SK-N-SH (cell line): ENCODE measurements around the gene NAPB. TPM values are rescaled to one million over a fixed set of nuclear protein-coding genes. Genes with fewer than 3 reads are reported as not detected.

ENCODE experiments used
- CTCF ChIA-PET: fragments of 300-600, 350-600 bp; formaldehyde crosslinking; extraction: SDS; loops from one replicate; lab custom pipeline; 2021; lab: Yijun Ruan, JAX
- POLR2A ChIA-PET: fragments of 350-600 bp; sonication (Branson Sonifier 250); formaldehyde crosslinking; extraction: SDS; loops from one replicate; lab custom pipeline; 2020; ENCODE audit warnings: antibody characterized with exemption, inconsistent platforms; lab: Yijun Ruan, JAX
- DNase-seq: peaks from one replicate; pipeline ENCODE4 v3.0.0; 2012
- H2AFZ ChIP-seq: fragments of 200-600 bp; sonication (generic); 2 replicates; pipeline ENCODE4 v1.8.1; 2016; ENCODE audit warnings: antibody characterized with exemption, mild to moderate bottlenecking, low read depth
- H3F3A ChIP-seq: fragments of 200-600 bp; sonication (generic); replicated peaks from 2 replicates; pipeline ENCODE3; 2016; ENCODE audit warnings: antibody characterized with exemption, mild to moderate bottlenecking; ENCODE audit not compliant: insufficient read depth
- H3K27ac ChIP-seq, 2 experiments: fragments of 200-500 bp in 1 of 2; fragments of 200-600 bp in 1 of 2; sonication (Bioruptor generic) in 1 of 2; sonication (generic), shearing (Covaris generic) in 1 of 2; 2 replicates each; pipeline versions ENCODE4 v1.5.1 to v1.6.1; 2014 to 2016; ENCODE audit warnings: low read depth in 2 of 2, inconsistent platforms in 1 of 2, low read length in 1 of 2, mild to moderate bottlenecking in 1 of 2, mixed read lengths in 1 of 2
- H3K27me3 ChIP-seq: fragments of 200-600 bp; sonication (generic), shearing (Covaris generic); 2 replicates; pipeline ENCODE4 v1.6.1; 2016; ENCODE audit warnings: mixed run types; ENCODE audit not compliant: insufficient read depth
- H3K36me3 ChIP-seq, 2 experiments: fragments of 200-500 bp in 1 of 2; fragments of 200-600 bp in 1 of 2; sonication (Bioruptor generic) in 1 of 2; sonication (generic) in 1 of 2; replicated peaks in 1 of 2; 2 replicates each; pipeline versions ENCODE3 to v1.5.1; 2014 to 2016; ENCODE audit warnings: low read length in 1 of 2, mild to moderate bottlenecking in 1 of 2; ENCODE audit not compliant: insufficient read depth in 2 of 2, control insufficient read depth in 1 of 2
- H3K4me1 ChIP-seq, 2 experiments: fragments of 200-500 bp in 1 of 2; fragments of 200-600 bp in 1 of 2; sonication (Bioruptor generic) in 1 of 2; sonication (generic), shearing (Covaris generic) in 1 of 2; 2 replicates each; pipeline versions ENCODE4 v1.5.1 to v1.6.1; 2014 to 2016; ENCODE audit warnings: low read depth in 1 of 2, low read length in 1 of 2, mixed run types in 1 of 2; ENCODE audit not compliant: insufficient read depth in 2 of 2, control insufficient read depth in 1 of 2
- H3K4me2 ChIP-seq: fragments of 200-600 bp; sonication (generic), shearing (Covaris generic); 2 replicates; pipeline ENCODE4 v1.6.1; 2017; ENCODE audit warnings: mixed run types
- H3K4me3 ChIP-seq, 2 experiments: fragments of 200-500 bp in 1 of 2; fragments of 200-600 bp in 1 of 2; sonication (Bioruptor generic) in 1 of 2; sonication (generic), shearing (Covaris generic) in 1 of 2; 2 replicates each; pipeline versions ENCODE4 v1.5.1 to v1.8.1; 2014 to 2016; ENCODE audit warnings: low read depth in 2 of 2, inconsistent platforms in 1 of 2, low read length in 1 of 2, mild to moderate bottlenecking in 1 of 2, mixed read lengths in 1 of 2, moderate library complexity in 1 of 2
- H3K79me2 ChIP-seq: fragments of 200-600 bp; sonication (generic); 2 replicates; pipeline ENCODE4 v1.8.1; 2017; ENCODE audit warnings: mild to moderate bottlenecking; ENCODE audit not compliant: insufficient read depth
- H3K9ac ChIP-seq: fragments of 200-600 bp; sonication (generic); 2 replicates; pipeline ENCODE4 v1.6.1; 2017; ENCODE audit warnings: mixed run types
- H3K9me2 ChIP-seq: fragments of 200-600 bp; sonication (generic); 2 replicates; pipeline ENCODE4 v1.6.1; 2017; ENCODE audit warnings: mixed run types
- H3K9me3 ChIP-seq: fragments of 200-600 bp; sonication (generic); 2 replicates; pipeline ENCODE4 v1.6.1; 2017; ENCODE audit warnings: mixed run types, mild to moderate bottlenecking, moderate library complexity
- H4K20me1 ChIP-seq: fragments of 200-600 bp; sonication (generic); 2 replicates; pipeline ENCODE4 v1.6.1; 2017; ENCODE audit warnings: mild to moderate bottlenecking, mixed run types; ENCODE audit not compliant: insufficient read depth
- ELF1 ChIP-seq: IDR thresholded peaks from 2 replicates; pipeline ENCODE4 v1.4.0; 2012
- EZH2phosphoT487 ChIP-seq: fragments of 200-600 bp; sonication (generic); IDR thresholded peaks from 2 replicates; pipeline ENCODE4 v1.6.1; 2017; ENCODE audit warnings: low read depth, mixed run types, mild to moderate bottlenecking, antibody characterized with exemption, moderate library complexity, borderline replicate concordance
- FOSL2 ChIP-seq: IDR thresholded peaks from 2 replicates; pipeline ENCODE4 v1.4.0; 2012; ENCODE audit warnings: low read depth, mild to moderate bottlenecking, moderate library complexity, borderline replicate concordance
- FOXJ3 ChIP-seq: sonication (generic); formaldehyde crosslinking; IDR thresholded peaks from 2 replicates; pipeline ENCODE4 v1.5.1; 2020; ENCODE audit warnings: mild to moderate bottlenecking, missing genetic modification reagents
- GATA2 ChIP-seq: sonication (generic); formaldehyde crosslinking; IDR thresholded peaks from 2 replicates; pipeline ENCODE4 v1.5.0; 2020; ENCODE audit warnings: mild to moderate bottlenecking, missing genetic modification reagents
- JUND ChIP-seq: IDR thresholded peaks from 2 replicates; pipeline ENCODE4 v1.4.0; 2012
- MEF2A ChIP-seq: IDR thresholded peaks from 2 replicates; pipeline ENCODE4 v1.4.0; 2012; ENCODE audit warnings: low read depth, borderline replicate concordance
- MXI1 ChIP-seq: IDR thresholded peaks from 2 replicates; pipeline ENCODE4 v1.6.1; 2012; ENCODE audit warnings: mild to moderate bottlenecking, low read depth, low read length, improper control_type of control experiment
- NFIC ChIP-seq: IDR thresholded peaks from 2 replicates; pipeline ENCODE4 v1.4.0; 2012; ENCODE audit warnings: borderline replicate concordance
- NRF1 ChIP-seq: IDR thresholded peaks from 2 replicates; pipeline ENCODE4 v1.6.1; 2012; ENCODE audit warnings: low read depth, mild to moderate bottlenecking, low read length
- SIN3A ChIP-seq: IDR thresholded peaks from 2 replicates; pipeline ENCODE4 v1.6.1; 2012; ENCODE audit warnings: low read depth, mild to moderate bottlenecking, low read length, moderate library complexity, borderline replicate concordance
- SMC3 ChIP-seq: IDR thresholded peaks from 2 replicates; pipeline ENCODE4 v1.6.1; 2012; ENCODE audit warnings: low read depth, low read length, improper control_type of control experiment
- TAF1 ChIP-seq: IDR thresholded peaks from 2 replicates; pipeline ENCODE4 v1.6.1; 2012; ENCODE audit warnings: low read depth, mild to moderate bottlenecking, low read length, moderate library complexity, borderline replicate concordance
- WGBS: methylation state at CpG from one replicate; pipeline ENCODE4 v1.1.6; 2017; ENCODE audit warnings: low lambda C conversion rate; 5-methylcytosine and 5-hydroxymethylcytosine counted together
- polyA plus RNA-seq, 3 experiments: library from polyadenylated mRNA; depleted of rRNA; stranded (reverse); fragments of >200 nt; gene quantifications; 2 replicates each; pipeline ENCODE4 v1.2.3, GENCODE V29; 2012
- TF ChIP-seq, protein P1 (sequence below): fragments of 150-350 bp; IDR thresholded peaks from 2 replicates; pipeline ENCODE4 v1.6.1; 2016; ENCODE audit warnings: mild to moderate bottlenecking, low read depth, low read length
- TF ChIP-seq, protein P2 (sequence below): IDR thresholded peaks from 2 replicates; pipeline ENCODE4 v1.4.0; 2012; ENCODE audit warnings: low read depth
- TF ChIP-seq, protein P3 (sequence below): IDR thresholded peaks from 2 replicates; pipeline ENCODE4 v1.4.0; 2012; ENCODE audit warnings: low read depth, borderline replicate concordance

The NAPB gene
- polyA plus RNA-seq, 1 of the 3 experiments (the other 2 are of a cell fraction), result 3.0 TPM

DNA sequence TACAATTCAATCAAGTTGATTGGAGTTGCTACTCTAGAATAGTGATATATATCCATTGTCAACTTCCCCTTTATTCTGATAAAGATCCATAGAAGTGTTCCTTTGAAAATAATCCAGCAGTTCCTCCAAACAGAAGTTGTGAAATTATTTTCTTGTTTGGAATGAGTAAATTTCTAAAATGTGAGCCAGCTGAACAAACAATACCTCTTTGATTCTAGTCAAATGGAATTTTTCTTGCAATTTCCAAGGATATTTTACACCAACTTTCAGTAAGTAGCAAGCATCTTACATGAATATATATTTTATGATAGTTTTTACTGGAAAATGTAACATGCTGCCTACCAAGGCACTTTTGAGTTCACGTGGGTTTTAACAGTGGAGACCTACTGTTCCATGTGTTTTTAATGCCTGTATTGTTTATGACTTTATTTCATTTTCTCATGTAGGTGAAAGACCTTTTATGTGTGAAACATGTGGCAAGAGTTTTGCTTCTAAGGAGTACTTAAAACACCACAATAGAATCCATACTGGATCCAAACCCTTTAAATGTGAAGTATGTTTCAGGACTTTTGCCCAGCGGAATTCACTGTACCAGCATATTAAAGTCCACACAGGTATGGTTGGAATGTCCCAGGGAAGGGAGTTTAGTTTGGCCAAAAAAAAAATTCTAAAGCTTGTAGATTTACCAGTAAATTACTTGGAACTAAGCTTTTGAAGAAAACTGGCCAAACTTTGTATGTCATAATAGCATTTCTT, 52.8 kb downstream of the NAPB start:
- ChIA-PET POLR2A (no interaction called here), CTCF (interaction anchor here (1.6 kb wide), 1 partner anchor 49 kb away, joined by 4 read pairs; no protein-coding TSS in a partner anchor)
- 98% methylated on average over 2 of the region's 2 CpGs for WGBS
- Histone ChIP-seq H3K9me3 (no peaks in the 10 kb centered on the region), H4K20me1 (peaks cover 48% of the 10 kb centered on the region), H3K4me1 (peaks cover 2 to 21% of the 10 kb centered on the region in 2 experiments; a peak in 3 of 4 replicates), H3K4me2 (no peak overlapping the region)
- no peak for DNase-seq
- TF ChIP-seq GATA2 (CRISPR knock-in tag) (no peak), JUND (no peak), ELF1 (no peak), NRF1 (no peak), MEF2A (no peak), EZH2phosphoT487 (no peak), NFIC (no peak), TAF1 (no peak), SMC3 (no peak), FOSL2 (no peak), MXI1 (no peak), FOXJ3 (CRISPR knock-in tag) (no peak), SIN3A (no peak)
- TF ChIP-seq, protein P1, sequence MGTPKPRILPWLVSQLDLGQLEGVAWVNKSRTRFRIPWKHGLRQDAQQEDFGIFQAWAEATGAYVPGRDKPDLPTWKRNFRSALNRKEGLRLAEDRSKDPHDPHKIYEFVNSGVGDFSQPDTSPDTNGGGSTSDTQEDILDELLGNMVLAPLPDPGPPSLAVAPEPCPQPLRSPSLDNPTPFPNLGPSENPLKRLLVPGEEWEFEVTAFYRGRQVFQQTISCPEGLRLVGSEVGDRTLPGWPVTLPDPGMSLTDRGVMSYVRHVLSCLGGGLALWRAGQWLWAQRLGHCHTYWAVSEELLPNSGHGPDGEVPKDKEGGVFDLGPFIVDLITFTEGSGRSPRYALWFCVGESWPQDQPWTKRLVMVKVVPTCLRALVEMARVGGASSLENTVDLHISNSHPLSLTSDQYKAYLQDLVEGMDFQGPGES, result no peak
- TF ChIP-seq, protein P2, sequence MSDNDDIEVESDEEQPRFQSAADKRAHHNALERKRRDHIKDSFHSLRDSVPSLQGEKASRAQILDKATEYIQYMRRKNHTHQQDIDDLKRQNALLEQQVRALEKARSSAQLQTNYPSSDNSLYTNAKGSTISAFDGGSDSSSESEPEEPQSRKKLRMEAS, result no peak
- TF ChIP-seq, protein P3, sequence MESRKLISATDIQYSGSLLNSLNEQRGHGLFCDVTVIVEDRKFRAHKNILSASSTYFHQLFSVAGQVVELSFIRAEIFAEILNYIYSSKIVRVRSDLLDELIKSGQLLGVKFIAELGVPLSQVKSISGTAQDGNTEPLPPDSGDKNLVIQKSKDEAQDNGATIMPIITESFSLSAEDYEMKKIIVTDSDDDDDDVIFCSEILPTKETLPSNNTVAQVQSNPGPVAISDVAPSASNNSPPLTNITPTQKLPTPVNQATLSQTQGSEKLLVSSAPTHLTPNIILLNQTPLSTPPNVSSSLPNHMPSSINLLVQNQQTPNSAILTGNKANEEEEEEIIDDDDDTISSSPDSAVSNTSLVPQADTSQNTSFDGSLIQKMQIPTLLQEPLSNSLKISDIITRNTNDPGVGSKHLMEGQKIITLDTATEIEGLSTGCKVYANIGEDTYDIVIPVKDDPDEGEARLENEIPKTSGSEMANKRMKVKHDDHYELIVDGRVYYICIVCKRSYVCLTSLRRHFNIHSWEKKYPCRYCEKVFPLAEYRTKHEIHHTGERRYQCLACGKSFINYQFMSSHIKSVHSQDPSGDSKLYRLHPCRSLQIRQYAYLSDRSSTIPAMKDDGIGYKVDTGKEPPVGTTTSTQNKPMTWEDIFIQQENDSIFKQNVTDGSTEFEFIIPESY, result no peak
- TF ChIP-seq, all 33 proteins: peak for 0
- Histone ChIP-seq H3K9ac (no peak overlapping the region), H3F3A (peaks cover 17% of the 10 kb centered on the region), H3K27ac (no peak overlapping the region), H3K4me3 (no peak overlapping the region), H3K36me3 (peaks cover 72 to 87% of the 10 kb centered on the region in 2 experiments), H2AFZ (no peak overlapping the region), H3K79me2 (peaks cover 59% of the 10 kb centered on the region), H3K27me3 (no peaks in the 10 kb centered on the region), H3K9me2 (no peaks in the 10 kb centered on the region)
